Measurements from ENCODE around the gene SNX22. TPM values are rescaled to one million over a fixed set of nuclear protein-coding genes. Genes with fewer than 3 reads are reported as not detected.
A peak's percentile ranks its signal among the peaks of the same experiment; 100 is the strongest.

Gene SNX22
- total and polyA plus RNA-seq, 9 of the 15 experiments (the other 6 are each of a cell fraction or from before 2014, with no cell fraction given): 0.91 to 3.0 (median 2.0) TPM

DNA sequence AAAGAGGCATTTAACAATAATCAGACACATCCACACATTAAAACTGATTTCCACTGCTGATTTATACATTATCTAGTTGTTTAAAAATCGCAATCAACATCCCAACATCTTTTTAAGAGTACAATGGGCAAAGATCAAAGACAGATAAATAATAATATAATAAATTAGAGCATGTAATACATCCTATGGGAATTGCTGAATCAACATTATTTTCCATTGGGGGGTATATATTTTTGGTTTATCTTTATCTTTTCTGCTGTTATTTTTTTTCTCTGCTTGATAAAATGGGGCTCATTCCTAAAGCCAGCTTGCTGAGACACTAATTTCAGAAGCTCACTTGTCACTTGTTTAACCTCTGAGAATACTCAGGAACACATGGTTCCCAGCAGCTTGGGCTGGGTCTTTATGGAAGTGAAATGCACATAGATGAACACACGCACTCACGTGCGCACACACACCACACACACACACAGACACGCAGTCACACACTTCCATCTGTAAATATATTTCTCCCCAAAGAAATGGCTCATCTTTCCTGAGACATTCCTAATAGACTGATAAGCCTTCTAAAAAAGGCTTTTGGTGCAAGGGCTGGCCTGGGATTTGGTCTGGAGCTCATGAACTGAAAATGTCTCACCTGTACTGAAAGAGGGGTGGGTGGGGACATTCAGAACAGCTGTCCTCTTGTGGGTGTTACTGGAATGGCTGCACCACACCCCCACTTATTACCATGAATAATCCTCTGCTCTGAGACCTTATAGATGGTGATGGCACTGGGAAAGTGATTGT, 14.8 kb downstream of the SNX22 start (continued):
- TF ChIP-seq, protein P1, sequence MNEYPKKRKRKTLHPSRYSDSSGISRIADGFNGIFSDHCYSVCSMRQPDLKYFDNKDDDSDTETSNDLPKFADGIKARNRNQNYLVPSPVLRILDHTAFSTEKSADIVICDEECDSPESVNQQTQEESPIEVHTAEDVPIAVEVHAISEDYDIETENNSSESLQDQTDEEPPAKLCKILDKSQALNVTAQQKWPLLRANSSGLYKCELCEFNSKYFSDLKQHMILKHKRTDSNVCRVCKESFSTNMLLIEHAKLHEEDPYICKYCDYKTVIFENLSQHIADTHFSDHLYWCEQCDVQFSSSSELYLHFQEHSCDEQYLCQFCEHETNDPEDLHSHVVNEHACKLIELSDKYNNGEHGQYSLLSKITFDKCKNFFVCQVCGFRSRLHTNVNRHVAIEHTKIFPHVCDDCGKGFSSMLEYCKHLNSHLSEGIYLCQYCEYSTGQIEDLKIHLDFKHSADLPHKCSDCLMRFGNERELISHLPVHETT (CRISPR knock-in tag; conservative IDR thresholded peaks at IDR 0.05 in 1 of 2, IDR thresholded peaks at IDR 0.05 in 1 of 2): no peak
- TF ChIP-seq, protein P2, sequence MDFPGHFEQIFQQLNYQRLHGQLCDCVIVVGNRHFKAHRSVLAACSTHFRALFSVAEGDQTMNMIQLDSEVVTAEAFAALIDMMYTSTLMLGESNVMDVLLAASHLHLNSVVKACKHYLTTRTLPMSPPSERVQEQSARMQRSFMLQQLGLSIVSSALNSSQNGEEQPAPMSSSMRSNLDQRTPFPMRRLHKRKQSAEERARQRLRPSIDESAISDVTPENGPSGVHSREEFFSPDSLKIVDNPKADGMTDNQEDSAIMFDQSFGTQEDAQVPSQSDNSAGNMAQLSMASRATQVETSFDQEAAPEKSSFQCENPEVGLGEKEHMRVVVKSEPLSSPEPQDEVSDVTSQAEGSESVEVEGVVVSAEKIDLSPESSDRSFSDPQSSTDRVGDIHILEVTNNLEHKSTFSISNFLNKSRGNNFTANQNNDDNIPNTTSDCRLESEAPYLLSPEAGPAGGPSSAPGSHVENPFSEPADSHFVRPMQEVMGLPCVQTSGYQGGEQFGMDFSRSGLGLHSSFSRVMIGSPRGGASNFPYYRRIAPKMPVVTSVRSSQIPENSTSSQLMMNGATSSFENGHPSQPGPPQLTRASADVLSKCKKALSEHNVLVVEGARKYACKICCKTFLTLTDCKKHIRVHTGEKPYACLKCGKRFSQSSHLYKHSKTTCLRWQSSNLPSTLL (IDR thresholded peaks at IDR 0.05): no peak
- TF ChIP-seq RFX5 (IDR thresholded peaks at IDR 0.05; ENCODE audit: low read depth, low read length) (no peak), POLR2A (conservative IDR thresholded peaks at IDR 0.05) (0 out of 2 replicates have a peak, but pooled peaks have one; percentile 29), SNIP1 (IDR thresholded peaks at IDR 0.05; ENCODE audit: low read depth) (no peak), JUN (IDR thresholded peaks at IDR 0.05; ENCODE audit: borderline replicate concordance, low read depth, low read length) (no peak), JUN (CRISPR knock-in tag; IDR thresholded peaks at IDR 0.05; ENCODE audit: borderline replicate concordance) (no peak), BRCA1 (IDR thresholded peaks at IDR 0.05) (no peak), BRCA1 (CRISPR knock-in tag; IDR thresholded peaks at IDR 0.05) (no peak), L3MBTL2 (IDR thresholded peaks at IDR 0.05) (no peak)
- TF ChIP-seq, protein P3, sequence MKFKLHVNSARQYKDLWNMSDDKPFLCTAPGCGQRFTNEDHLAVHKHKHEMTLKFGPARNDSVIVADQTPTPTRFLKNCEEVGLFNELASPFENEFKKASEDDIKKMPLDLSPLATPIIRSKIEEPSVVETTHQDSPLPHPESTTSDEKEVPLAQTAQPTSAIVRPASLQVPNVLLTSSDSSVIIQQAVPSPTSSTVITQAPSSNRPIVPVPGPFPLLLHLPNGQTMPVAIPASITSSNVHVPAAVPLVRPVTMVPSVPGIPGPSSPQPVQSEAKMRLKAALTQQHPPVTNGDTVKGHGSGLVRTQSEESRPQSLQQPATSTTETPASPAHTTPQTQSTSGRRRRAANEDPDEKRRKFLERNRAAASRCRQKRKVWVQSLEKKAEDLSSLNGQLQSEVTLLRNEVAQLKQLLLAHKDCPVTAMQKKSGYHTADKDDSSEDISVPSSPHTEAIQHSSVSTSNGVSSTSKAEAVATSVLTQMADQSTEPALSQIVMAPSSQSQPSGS (CRISPR knock-in tag; IDR thresholded peaks at IDR 0.05): no peak

All from K562 (cell line).